Measurements from ENCODE around the gene SFXN3. TPM values are rescaled to one million over a fixed set of nuclear protein-coding genes. Genes with fewer than 3 reads are reported as not detected.
A peak's percentile ranks its signal among the peaks of the same experiment; 100 is the strongest.

The SFXN3 gene
- total and polyA plus RNA-seq, 2 donors = 29.9 to 34.7 TPM

DNA sequence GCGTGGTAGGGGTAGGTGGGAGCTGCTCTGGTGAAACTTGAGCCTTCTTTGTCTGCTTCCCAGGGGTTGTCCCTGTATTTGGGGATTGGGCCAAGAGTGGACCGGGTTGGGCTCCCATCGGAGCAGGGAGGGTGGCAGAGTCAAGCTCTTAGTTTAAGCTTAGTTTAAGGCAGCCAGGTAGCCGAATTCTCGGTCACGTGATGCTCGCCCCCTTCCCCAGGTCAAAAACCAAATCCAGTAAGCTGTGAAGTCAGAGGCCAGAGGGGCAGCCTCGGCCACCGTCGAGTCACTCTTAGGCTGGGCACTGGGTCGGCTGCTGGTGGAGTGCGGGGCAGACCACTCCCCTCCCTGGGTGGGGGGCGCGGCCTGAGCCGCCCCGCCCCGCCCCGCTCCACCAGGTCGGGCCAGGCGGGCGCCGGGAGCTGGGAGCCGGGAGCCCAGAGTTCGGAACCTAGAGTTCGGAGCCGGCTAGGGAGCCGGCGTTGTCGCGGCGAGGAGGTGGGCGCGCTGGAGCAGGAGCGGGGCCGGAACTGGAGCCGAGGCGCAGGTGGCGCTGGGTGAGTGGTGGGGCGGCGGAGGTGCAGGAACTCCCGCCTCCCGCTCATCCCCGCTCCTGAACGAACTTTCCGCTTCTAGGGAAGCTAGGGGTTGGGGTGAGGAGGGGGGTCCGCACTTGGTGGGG is 34.2 kb upstream of the SFXN3 start:
- no peak for DNase-seq (ENCODE audit: extremely low spot score)
- Histone ChIP-seq H3K36me3 (ENCODE audit: insufficient read depth) (no peaks in the 10 kb centered on the region), H3K27ac (ENCODE audit: low read depth) (peak overlapping the region; percentile 100), H3K4me1 (ENCODE audit: insufficient read depth) (no peaks in the 10 kb centered on the region), H3K4me3 (ENCODE audit: low read depth, low read length) (peak overlapping the region; percentile 62)
- whole genome bisulfite sequencing = 7% methylated on average over 46 of the region's 46 CpGs

DNA sequence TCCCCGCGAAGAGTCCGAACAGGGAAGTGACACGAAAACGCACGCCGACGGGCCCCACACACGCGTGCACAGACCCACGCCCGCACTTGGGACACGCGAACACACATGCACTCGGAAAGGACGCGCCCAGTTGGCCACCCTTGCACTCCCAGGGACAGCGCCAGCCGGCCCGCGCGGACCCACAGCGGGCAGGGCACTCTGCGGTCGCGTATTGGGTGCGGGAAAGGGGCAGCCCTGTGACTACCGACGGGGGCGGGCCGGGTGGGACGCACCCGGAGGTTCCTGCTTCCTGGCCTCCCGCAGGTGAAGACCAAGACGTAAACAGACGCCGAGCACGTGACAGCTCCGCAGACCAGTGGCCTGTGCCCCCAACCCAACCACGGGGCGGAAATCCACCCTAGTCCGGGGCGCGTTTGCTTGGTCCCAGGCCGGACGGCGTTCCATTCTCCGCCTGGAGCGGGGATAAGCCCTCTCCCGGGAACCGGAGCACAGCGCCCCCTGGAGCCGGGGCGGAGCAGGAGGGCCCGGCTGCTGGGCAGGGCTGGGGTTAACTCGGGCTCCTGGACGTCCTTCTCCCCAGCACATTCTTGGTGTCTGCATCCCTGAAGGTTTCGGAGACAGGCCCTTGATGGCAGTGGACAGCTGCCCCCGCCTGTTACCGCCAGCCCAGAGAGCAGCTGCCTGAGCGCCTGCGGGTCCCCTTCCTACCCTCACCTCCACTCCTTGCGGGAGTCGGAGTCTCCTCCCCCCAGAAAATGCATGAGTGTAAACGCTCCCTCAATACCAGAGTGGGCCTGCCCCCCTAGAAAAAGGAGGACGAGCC is 33.5 kb upstream of the SFXN3 start:
- Histone ChIP-seq H3K4me1 (ENCODE audit: insufficient read depth) (no peaks in the 10 kb centered on the region), H3K36me3 (ENCODE audit: insufficient read depth) (no peaks in the 10 kb centered on the region), H3K4me3 (ENCODE audit: low read depth, low read length) (peak overlapping the region; percentile 62), H3K27ac (ENCODE audit: low read depth) (peak overlapping the region; percentile 100)
- WGBS = under 1% methylated on average over 66 of the region's 66 CpGs
- DNase-seq (ENCODE audit: extremely low spot score) = no peak

DNA sequence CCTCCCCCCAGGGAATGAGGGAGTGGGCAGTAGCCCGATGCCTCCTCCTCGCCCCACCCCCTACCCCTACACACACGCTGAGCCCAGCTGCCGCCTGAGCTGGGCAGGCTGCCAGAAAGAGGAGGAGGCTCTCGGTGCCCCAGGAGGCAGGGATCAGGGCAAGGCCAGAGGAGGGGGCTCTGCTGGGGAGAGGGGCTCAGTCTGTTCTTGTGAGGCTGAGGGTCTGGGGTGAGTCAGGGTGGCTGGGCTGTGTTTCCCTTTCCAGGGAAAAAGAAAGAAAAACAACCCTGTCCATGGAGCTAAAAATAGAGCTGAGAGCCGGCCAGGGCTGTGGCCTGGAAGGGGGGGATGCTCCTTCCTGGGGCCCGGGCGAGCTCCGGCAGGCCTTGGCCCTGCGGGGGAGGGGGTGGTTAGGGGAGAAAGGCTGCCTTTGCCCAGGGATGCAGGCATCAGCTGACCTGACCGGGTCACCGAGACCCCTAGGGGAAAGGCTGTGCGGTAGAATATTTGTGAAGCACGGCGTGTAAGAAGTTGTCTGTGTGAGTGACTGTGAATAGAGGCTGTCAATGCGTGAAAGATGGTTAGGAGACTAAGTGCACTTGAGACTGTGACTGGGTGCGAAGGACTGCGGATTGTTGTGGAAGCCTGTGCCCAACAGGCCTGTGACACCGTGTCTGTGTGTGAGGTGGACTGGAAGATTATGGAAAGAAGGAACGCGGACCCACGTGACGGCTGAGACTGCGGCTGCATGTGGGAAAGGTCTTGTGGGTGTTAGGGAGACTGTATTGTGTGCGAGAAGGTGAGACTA is 32.6 kb upstream of the SFXN3 start:
- Histone ChIP-seq H3K27ac (ENCODE audit: low read depth) (peak overlapping the region; percentile 100), H3K36me3 (ENCODE audit: insufficient read depth) (no peaks in the 10 kb centered on the region), H3K4me1 (ENCODE audit: insufficient read depth) (no peaks in the 10 kb centered on the region), H3K4me3 (ENCODE audit: low read depth, low read length) (peak overlapping the region; percentile 62)
- 3% methylated on average over 25 of the region's 25 CpGs for WGBS
- DNase-seq (ENCODE audit: extremely low spot score) = peak; percentile 79

DNA sequence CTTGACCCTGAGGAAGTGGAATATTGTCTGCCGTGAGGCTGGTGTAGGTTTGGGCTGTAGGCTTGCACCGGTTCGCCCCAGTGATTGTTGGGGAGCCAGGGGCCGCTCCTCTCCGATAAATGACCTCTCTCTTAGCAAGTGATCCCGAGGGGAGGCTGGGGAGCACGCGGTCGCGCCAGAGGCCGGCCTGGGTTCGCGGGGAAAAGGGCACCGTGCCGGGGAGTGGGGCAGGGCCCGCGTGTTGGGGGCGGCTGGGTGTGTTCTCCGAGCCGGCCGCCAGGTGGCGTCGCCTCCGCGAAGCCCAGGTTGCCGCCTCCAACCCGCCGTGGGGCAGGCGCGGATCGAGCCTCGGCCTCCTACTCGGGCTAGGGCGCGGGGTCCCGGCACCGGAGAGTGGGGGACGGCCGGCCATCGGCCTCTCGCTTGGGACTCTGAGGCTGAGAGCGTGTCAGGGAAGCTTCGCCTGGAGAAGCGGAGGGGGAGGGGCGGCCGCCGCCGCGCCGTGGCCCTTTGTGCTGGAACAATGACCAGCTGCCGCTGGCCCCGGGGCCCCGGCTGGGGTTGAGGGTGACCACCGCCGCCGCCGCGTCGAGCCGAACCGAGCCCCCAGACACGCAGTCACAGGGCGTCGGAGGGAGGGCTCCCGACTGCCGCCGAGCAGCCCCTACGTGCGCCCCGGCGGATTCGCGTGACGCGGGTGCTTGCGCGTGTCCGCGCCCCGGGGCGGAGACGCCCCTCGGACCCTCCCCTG is 31.9 kb upstream of the SFXN3 start:
- H3K27ac ChIP-seq (ENCODE audit: low read depth) = peak overlapping the region; percentile 100
- H3K36me3 ChIP-seq (ENCODE audit: insufficient read depth) = no peaks in the 10 kb centered on the region
- H3K4me1 ChIP-seq (ENCODE audit: insufficient read depth) = no peaks in the 10 kb centered on the region
- DNase-seq (ENCODE audit: extremely low spot score) = no peak
- under 1% methylated on average over 83 of the region's 83 CpGs for WGBS
- peak overlapping the region; percentile 62 for H3K4me3 ChIP-seq (ENCODE audit: low read depth, low read length)

DNA sequence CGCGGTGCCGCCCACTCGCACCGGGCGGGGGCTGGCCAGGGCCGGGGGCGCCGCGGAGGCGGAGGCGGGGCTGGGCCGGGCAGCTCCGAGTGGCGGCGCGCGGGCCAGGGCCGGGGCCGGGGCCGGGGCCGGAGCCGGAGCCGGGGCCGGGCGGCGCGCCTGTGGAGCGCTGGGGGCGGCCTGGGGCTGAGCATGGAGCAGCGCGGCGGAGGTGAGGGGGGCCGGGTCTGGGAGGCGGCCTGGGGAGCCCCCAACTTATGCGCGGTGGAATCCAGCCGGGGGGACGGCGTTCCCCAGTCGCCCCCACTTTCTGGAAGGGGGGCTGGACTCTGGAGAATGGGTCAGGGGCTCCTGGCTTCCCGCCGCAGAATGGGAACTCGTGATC is 31.3 kb upstream of the SFXN3 start, which contains the start of gene LZTS2:
LZTS2 (plus strand) TSS at position 67 of the 385 bp plus-strand sequence. CDS start 2,731 bp downstream, outside the sequence.
- Histone ChIP-seq H3K4me1 (ENCODE audit: insufficient read depth) (no peaks in the 10 kb centered on the region), H3K4me3 (ENCODE audit: low read depth, low read length) (peak within 1 kb of the TSS; percentile 62), H3K36me3 (ENCODE audit: insufficient read depth) (no peaks in the 10 kb centered on the region), H3K27ac (ENCODE audit: low read depth) (peak within 1 kb of the TSS; percentile 100)
- WGBS = under 1% methylated on average over 44 of the region's 44 CpGs
- DNase-seq (ENCODE audit: extremely low spot score) = no peak

GRCh38 chr10:101000127-101000914 is 30.7 kb upstream of the SFXN3 start:
- Histone ChIP-seq H3K36me3 (ENCODE audit: insufficient read depth) (no peaks in the 10 kb centered on the region), H3K4me1 (ENCODE audit: insufficient read depth) (no peaks in the 10 kb centered on the region), H3K27ac (ENCODE audit: low read depth) (peak overlapping the region; percentile 100), H3K4me3 (ENCODE audit: low read depth, low read length) (peak overlapping the region; percentile 62)
- DNase-seq (ENCODE audit: extremely low spot score) = no peak
- WGBS = 6% methylated on average over 19 of the region's 19 CpGs

- no peak for DNase-seq (ENCODE audit: extremely low spot score)
- Histone ChIP-seq H3K36me3 (ENCODE audit: insufficient read depth) (no peaks in the 10 kb centered on the region), H3K27ac (ENCODE audit: low read depth) (peak overlapping the region; percentile 100), H3K4me1 (ENCODE audit: insufficient read depth) (no peaks in the 10 kb centered on the region), H3K4me3 (ENCODE audit: low read depth, low read length) (peak overlapping the region; percentile 62)
- WGBS = 16% methylated on average over 12 of the region's 12 CpGs
Observed at GRCh38 chr10:101000915-101001658, 29.9 kb upstream of the SFXN3 start.

DNA sequence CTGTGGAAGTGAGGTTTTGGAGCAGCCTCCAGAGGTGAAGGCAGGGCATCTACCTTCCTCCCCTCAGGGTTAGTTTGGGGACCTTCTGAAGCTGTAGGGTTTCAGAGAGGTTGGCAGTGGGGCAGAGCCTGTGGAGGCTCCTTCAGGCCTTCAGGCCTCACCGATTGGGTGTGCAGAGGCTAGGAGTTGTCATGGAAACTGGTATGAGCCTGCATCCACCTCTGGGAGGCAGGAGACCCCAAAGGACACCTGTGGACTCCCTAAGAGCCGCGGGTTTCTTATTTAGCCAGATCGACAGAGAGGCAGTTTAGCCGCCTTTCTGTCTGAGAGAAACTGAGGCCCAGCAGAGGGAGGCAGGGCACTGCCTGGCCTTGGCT is 29.4 kb upstream of the SFXN3 start:
- no peak for DNase-seq (ENCODE audit: extremely low spot score)
- 56% methylated on average over 5 of the region's 5 CpGs for WGBS
- H3K27ac ChIP-seq (ENCODE audit: low read depth) = peak overlapping the region; percentile 69
- H3K4me1 ChIP-seq (ENCODE audit: insufficient read depth) = no peaks in the 10 kb centered on the region
- H3K36me3 ChIP-seq (ENCODE audit: insufficient read depth) = no peaks in the 10 kb centered on the region
- no peak overlapping the region for H3K4me3 ChIP-seq (ENCODE audit: low read depth, low read length)

DNA sequence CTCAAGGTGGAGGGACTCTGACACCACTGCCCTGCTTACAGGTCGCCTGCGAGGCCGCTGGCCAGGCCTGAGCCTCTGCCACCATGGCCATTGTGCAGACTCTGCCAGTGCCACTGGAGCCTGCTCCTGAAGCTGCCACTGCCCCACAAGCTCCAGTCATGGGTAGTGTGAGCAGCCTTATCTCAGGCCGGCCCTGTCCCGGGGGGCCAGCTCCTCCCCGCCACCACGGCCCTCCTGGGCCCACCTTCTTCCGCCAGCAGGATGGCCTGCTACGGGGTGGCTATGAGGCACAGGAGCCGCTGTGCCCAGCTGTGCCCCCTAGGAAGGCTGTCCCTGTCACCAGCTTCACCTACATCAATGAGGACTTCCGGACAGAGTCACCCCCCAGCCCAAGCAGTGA is 28.6 kb upstream of the SFXN3 start:
- no peak overlapping the region for H3K4me3 ChIP-seq (ENCODE audit: low read depth, low read length)
- 86% methylated on average over 11 of the region's 11 CpGs for WGBS
- H3K27ac ChIP-seq (ENCODE audit: low read depth) = no peak overlapping the region
- H3K4me1 ChIP-seq (ENCODE audit: insufficient read depth) = no peaks in the 10 kb centered on the region
- no peak for DNase-seq (ENCODE audit: extremely low spot score)
- H3K36me3 ChIP-seq (ENCODE audit: insufficient read depth) = no peaks in the 10 kb centered on the region

DNA sequence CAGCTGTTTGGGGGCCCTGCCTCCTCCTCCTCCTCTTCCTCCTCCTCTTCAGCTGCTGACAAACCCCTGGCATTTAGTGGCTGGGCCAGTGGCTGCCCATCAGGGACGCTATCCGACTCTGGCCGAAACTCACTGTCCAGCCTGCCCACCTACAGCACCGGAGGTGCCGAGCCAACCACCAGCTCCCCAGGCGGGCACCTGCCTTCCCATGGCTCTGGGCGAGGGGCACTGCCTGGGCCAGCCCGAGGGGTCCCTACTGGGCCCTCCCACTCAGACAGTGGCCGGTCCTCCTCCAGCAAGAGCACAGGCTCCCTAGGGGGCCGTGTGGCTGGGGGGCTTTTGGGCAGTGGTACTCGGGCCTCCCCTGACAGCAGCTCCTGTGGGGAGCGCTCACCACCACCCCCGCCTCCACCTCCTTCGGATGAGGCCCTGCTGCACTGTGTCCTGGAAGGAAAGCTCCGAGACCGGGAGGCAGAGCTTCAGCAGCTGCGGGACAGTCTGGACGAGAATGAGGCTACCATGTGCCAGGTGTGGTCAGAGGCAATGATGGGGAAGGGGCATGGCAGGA is 27.3 kb upstream of the SFXN3 start:
- H3K27ac ChIP-seq (ENCODE audit: low read depth) = no peak overlapping the region
- 90% methylated on average over 18 of the region's 18 CpGs for WGBS

DNA sequence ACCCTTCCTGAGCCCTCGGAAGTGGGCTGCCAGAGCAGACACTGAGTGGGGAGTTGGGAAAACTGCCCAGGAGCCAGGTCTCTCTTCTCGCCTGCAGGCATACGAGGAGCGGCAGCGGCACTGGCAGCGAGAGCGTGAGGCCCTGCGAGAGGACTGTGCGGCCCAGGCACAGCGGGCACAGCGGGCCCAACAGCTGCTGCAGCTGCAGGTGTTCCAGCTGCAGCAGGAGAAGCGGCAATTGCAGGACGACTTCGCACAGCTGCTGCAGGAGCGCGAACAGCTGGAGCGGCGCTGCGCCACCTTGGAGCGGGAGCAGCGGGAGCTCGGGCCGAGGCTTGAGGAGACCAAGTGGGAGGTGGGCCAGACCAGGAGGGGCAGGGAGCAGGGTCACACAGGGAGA is 25.7 kb upstream of the SFXN3 start:
- H3K27ac ChIP-seq (ENCODE audit: low read depth) = no peak overlapping the region
- 89% methylated on average over 23 of the region's 23 CpGs for WGBS
- no peak for DNase-seq (ENCODE audit: extremely low spot score)
- no peak overlapping the region for H3K4me3 ChIP-seq (ENCODE audit: low read depth, low read length)
- no peaks in the 10 kb centered on the region for H3K36me3 ChIP-seq (ENCODE audit: insufficient read depth)
- H3K4me1 ChIP-seq (ENCODE audit: insufficient read depth) = peaks cover 1% of the 10 kb centered on the region

More for the DNA sequence above, 27.3 kb upstream of the SFXN3 start:
- Histone ChIP-seq H3K4me3 (ENCODE audit: low read depth, low read length) (no peak overlapping the region), H3K4me1 (ENCODE audit: insufficient read depth) (no peaks in the 10 kb centered on the region), H3K36me3 (ENCODE audit: insufficient read depth) (no peaks in the 10 kb centered on the region)
- no peak for DNase-seq (ENCODE audit: extremely low spot score)

All from urinary bladder (tissue), 4 donors.